SU-DHL-6 (cell line): Measurements from ENCODE around the gene SLC22A17.
"Not testable (repeated sequence)": the region's sequence is repeated elsewhere in the genome, so short reads cannot be mapped to it uniquely, and the experiment has no call there.

ENCODE experiments used
- H2AFZ ChIP-seq: fragments of 200-600 bp; sonication (generic); 2 replicates; pipeline ENCODE4 v1.6.1; 2014; ENCODE audit warnings: low read depth, mild to moderate bottlenecking, moderate library complexity, mixed read lengths, antibody characterized with exemption, low read length; ENCODE audit not compliant: severe bottlenecking
- H3F3A ChIP-seq: fragments of 200-600 bp; shearing (Covaris generic); 2 replicates; pipeline ENCODE4 v1.6.0; 2016; ENCODE audit warnings: antibody characterized with exemption, mild to moderate bottlenecking; ENCODE audit not compliant: insufficient read depth
- H3K27ac ChIP-seq: fragments of 200-600 bp; sonication (generic); 2 replicates; pipeline ENCODE4 v1.5.1; 2016; ENCODE audit warnings: low read depth, mild to moderate bottlenecking, low read length, moderate library complexity, mixed read lengths
- H3K27me3 ChIP-seq: fragments of 200-600 bp; sonication (generic), shearing (Covaris generic); 2 replicates; pipeline ENCODE4 v1.6.0; 2014; ENCODE audit warnings: mild to moderate bottlenecking, low read length
- H3K36me3 ChIP-seq: fragments of 200-600 bp; sonication (generic); 2 replicates; pipeline ENCODE4 v1.6.1; 2014; ENCODE audit warnings: mild to moderate bottlenecking, low read length, mixed read lengths
- H3K4me2 ChIP-seq: fragments of 300-600, 200-600 bp; shearing (Covaris generic), sonication (generic); 2 replicates; pipeline ENCODE4 v1.6.0; 2014; ENCODE audit warnings: low read length, low read depth, mild to moderate bottlenecking; ENCODE audit not compliant: poor library complexity, severe bottlenecking
- H3K4me3 ChIP-seq: fragments of 200-600 bp; sonication (generic); 2 replicates; pipeline ENCODE4 v1.5.1; 2014; ENCODE audit warnings: antibody characterized with exemption, low read length, mild to moderate bottlenecking, mixed read lengths; ENCODE audit not compliant: insufficient read depth, poor library complexity, severe bottlenecking
- H3K79me2 ChIP-seq: fragments of 200-600 bp; sonication (generic); 2 replicates; pipeline ENCODE4 v1.6.1; 2014; ENCODE audit warnings: mild to moderate bottlenecking, low read length, moderate library complexity; ENCODE audit not compliant: insufficient read depth
- H3K9ac ChIP-seq: fragments of 200-600 bp; sonication (generic); 2 replicates; pipeline ENCODE4 v1.7.0; 2014; ENCODE audit warnings: mild to moderate bottlenecking, low read length
- H3K9me2 ChIP-seq: fragments of 200-600 bp; sonication (generic); replicated peaks from 2 replicates; pipeline ENCODE4 v1.6.1; 2014; ENCODE audit warnings: low read length; ENCODE audit not compliant: insufficient read depth
- H3K9me3 ChIP-seq: fragments of 200-600 bp; sonication (generic); 2 replicates; pipeline ENCODE4 v1.6.1; 2014; ENCODE audit warnings: low read length, mixed read lengths; ENCODE audit not compliant: insufficient read depth
- H4K20me1 ChIP-seq: fragments of 200-600 bp; sonication (generic); 2 replicates; pipeline ENCODE4 v1.6.1; 2014; ENCODE audit warnings: low read depth, mild to moderate bottlenecking, antibody characterized with exemption, low read length, moderate library complexity, mixed read lengths
- EZH2phosphoT487 ChIP-seq: fragments of 200-600 bp; sonication (generic), shearing (Covaris generic); conservative IDR thresholded peaks from 2 replicates; pipeline ENCODE4 v1.6.1; 2018; ENCODE audit warnings: mild to moderate bottlenecking, antibody characterized with exemption, low read length, moderate library complexity, mixed read lengths
- TF ChIP-seq, protein P1 (sequence below): fragments of 200-600 bp; sonication (generic); IDR thresholded peaks from one replicate; pipeline ENCODE4 v1.5.1; 2017; ENCODE audit warnings: antibody characterized with exemption, mild to moderate bottlenecking, low read length, moderate library complexity; ENCODE audit not compliant: insufficient read depth, poor library complexity, severe bottlenecking

SLC22A17 gene

DNA sequence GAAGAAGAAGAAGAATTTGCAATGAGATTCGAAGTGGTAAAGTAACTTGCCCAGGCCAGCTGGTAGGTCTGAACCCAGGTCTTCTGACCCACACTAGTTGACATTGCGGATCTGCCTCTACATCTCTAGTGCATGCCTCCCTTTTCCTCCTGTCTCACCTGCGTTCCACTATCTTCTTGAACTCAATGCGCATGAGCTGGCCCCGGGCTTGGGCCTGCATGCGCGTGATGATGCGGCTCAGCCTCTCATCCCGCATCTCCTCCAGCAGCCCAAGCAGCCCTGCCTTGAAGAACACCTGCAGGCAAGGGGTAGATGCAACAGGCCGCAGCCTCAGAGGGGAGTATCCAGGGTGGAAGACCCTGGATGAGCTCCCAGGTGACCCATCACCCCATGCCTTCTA lies 43.4 kb upstream of the SLC22A17 start:
- no peak overlapping the region for H3K27ac ChIP-seq
- TF ChIP-seq, protein P1, sequence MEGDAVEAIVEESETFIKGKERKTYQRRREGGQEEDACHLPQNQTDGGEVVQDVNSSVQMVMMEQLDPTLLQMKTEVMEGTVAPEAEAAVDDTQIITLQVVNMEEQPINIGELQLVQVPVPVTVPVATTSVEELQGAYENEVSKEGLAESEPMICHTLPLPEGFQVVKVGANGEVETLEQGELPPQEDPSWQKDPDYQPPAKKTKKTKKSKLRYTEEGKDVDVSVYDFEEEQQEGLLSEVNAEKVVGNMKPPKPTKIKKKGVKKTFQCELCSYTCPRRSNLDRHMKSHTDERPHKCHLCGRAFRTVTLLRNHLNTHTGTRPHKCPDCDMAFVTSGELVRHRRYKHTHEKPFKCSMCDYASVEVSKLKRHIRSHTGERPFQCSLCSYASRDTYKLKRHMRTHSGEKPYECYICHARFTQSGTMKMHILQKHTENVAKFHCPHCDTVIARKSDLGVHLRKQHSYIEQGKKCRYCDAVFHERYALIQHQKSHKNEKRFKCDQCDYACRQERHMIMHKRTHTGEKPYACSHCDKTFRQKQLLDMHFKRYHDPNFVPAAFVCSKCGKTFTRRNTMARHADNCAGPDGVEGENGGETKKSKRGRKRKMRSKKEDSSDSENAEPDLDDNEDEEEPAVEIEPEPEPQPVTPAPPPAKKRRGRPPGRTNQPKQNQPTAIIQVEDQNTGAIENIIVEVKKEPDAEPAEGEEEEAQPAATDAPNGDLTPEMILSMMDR, result no peak
- no peak for TF ChIP-seq EZH2phosphoT487
- no peaks in the 10 kb centered on the region for H3F3A ChIP-seq
- H3K9me2 ChIP-seq, result no peaks in the 10 kb centered on the region
- H3K79me2 ChIP-seq, result no peaks in the 10 kb centered on the region
- H2AFZ ChIP-seq, result no peak overlapping the region
- H4K20me1 ChIP-seq, result no peaks in the 10 kb centered on the region
- H3K27me3 ChIP-seq, result no peaks in the 10 kb centered on the region
- no peak overlapping the region for H3K4me2 ChIP-seq
- no peak overlapping the region for H3K9ac ChIP-seq
- no peak overlapping the region for H3K4me3 ChIP-seq
- H3K36me3 ChIP-seq, result no peaks in the 10 kb centered on the region
- H3K9me3 ChIP-seq, result no peaks in the 10 kb centered on the region

- Histone ChIP-seq H3K27me3 (no peaks in the 10 kb centered on the region), H3K9ac (no peak overlapping the region), H3K4me3 (no peak overlapping the region), H3K36me3 (no peaks in the 10 kb centered on the region), H4K20me1 (no peaks in the 10 kb centered on the region), H3K79me2 (no peaks in the 10 kb centered on the region), H3K9me3 (no peaks in the 10 kb centered on the region), H3K27ac (no peak overlapping the region), H2AFZ (no peak overlapping the region), H3F3A (no peaks in the 10 kb centered on the region), H3K9me2 (no peaks in the 10 kb centered on the region), H3K4me2 (no peak overlapping the region)
- TF ChIP-seq, protein P1, result no peak
- TF ChIP-seq EZH2phosphoT487, result no peak
Measured at GRCh38 chr14:23392613-23393012, 39.9 kb upstream of the SLC22A17 start.

- H3K27ac ChIP-seq, H3K79me2 ChIP-seq, H3K9ac ChIP-seq, H3K9me3 ChIP-seq, H3K4me2 ChIP-seq, H3K4me3 ChIP-seq, H3K36me3 ChIP-seq, H3K27me3 ChIP-seq, H4K20me1 ChIP-seq, H2AFZ ChIP-seq, H3K9me2 ChIP-seq, H3F3A ChIP-seq: not testable (repeated sequence)
Measured at GRCh38 chr14:23389871-23390270, 37.2 kb upstream of the SLC22A17 start.

- Histone ChIP-seq H3K9me3 (no peaks in the 10 kb centered on the region), H3K36me3 (no peaks in the 10 kb centered on the region), H3F3A (no peaks in the 10 kb centered on the region), H2AFZ (no peak overlapping the region), H3K4me3 (no peak overlapping the region), H3K27ac (no peak overlapping the region), H3K9ac (no peak overlapping the region), H3K4me2 (no peak overlapping the region), H3K9me2 (no peaks in the 10 kb centered on the region), H4K20me1 (no peaks in the 10 kb centered on the region), H3K79me2 (no peaks in the 10 kb centered on the region), H3K27me3 (no peaks in the 10 kb centered on the region)
- TF ChIP-seq EZH2phosphoT487, result no peak
- TF ChIP-seq, protein P1, result no peak
Measured at GRCh38 chr14:23389396-23389795, 36.7 kb upstream of the SLC22A17 start.
